ENCODE data around the gene EDC3. TPM values are rescaled to one million over a fixed set of nuclear protein-coding genes. Genes with fewer than 3 reads are reported as not detected.

Gene EDC3
- polyA plus RNA-seq, 1 experiment = 44.2 TPM

- ChIA-PET CTCF (interaction anchor here (0.7 kb wide), 1 partner anchor 26 kb away, joined by 3 read pairs; no protein-coding TSS in a partner anchor), POLR2A (no interaction called here)
- H3K27me3 ChIP-seq (ENCODE audit: control insufficient read depth, insufficient read depth, low read length) = peaks cover 5% of the 10 kb centered on the region
- H3K4me3 ChIP-seq (ENCODE audit: low read depth, low read length) = no peak overlapping the region
- H3K36me3 ChIP-seq (ENCODE audit: control insufficient read depth, insufficient read depth, low read length) = no peaks in the 10 kb centered on the region
- no peak for TF ChIP-seq CTCF (IDR thresholded peaks at IDR 0.05; ENCODE audit: insufficient read depth, low read depth, low read length)
- no peak for DNase-seq (ENCODE audit: low read depth)
Observed at GRCh38 chr15:74605795-74606150, 90.1 kb downstream of the EDC3 start.

GRCh38 chr15:74604983-74605794, 90.6 kb downstream of the EDC3 start:
- Histone ChIP-seq H3K27me3 (ENCODE audit: control insufficient read depth, insufficient read depth, low read length) (peaks cover 5% of the 10 kb centered on the region), H3K4me3 (ENCODE audit: low read depth, low read length) (no peak overlapping the region), H3K36me3 (ENCODE audit: control insufficient read depth, insufficient read depth, low read length) (no peaks in the 10 kb centered on the region)
- TF ChIP-seq CTCF (IDR thresholded peaks at IDR 0.05; ENCODE audit: insufficient read depth, low read depth, low read length) = no peak
- no peak for DNase-seq (ENCODE audit: low read depth)
- POLR2A ChIA-PET = no interaction called here
- CTCF ChIA-PET = interaction anchor here (0.7 kb wide), 1 partner anchor 26 kb away, joined by 3 read pairs; no protein-coding TSS in a partner anchor

GRCh38 chr15:74603789-74604705, 91.8 kb downstream of the EDC3 start:
- no peak for DNase-seq (ENCODE audit: low read depth)
- Histone ChIP-seq H3K36me3 (ENCODE audit: control insufficient read depth, insufficient read depth, low read length) (no peaks in the 10 kb centered on the region), H3K4me3 (ENCODE audit: low read depth, low read length) (no peak overlapping the region), H3K27me3 (ENCODE audit: control insufficient read depth, insufficient read depth, low read length) (peaks cover 4% of the 10 kb centered on the region)
- CTCF ChIA-PET = interaction anchor here (0.7 kb wide), 1 partner anchor 195 kb away, joined by 3 read pairs; no protein-coding TSS in a partner anchor
- no peak for TF ChIP-seq CTCF (IDR thresholded peaks at IDR 0.05; ENCODE audit: insufficient read depth, low read depth, low read length)
- POLR2A ChIA-PET = no interaction called here

DNA sequence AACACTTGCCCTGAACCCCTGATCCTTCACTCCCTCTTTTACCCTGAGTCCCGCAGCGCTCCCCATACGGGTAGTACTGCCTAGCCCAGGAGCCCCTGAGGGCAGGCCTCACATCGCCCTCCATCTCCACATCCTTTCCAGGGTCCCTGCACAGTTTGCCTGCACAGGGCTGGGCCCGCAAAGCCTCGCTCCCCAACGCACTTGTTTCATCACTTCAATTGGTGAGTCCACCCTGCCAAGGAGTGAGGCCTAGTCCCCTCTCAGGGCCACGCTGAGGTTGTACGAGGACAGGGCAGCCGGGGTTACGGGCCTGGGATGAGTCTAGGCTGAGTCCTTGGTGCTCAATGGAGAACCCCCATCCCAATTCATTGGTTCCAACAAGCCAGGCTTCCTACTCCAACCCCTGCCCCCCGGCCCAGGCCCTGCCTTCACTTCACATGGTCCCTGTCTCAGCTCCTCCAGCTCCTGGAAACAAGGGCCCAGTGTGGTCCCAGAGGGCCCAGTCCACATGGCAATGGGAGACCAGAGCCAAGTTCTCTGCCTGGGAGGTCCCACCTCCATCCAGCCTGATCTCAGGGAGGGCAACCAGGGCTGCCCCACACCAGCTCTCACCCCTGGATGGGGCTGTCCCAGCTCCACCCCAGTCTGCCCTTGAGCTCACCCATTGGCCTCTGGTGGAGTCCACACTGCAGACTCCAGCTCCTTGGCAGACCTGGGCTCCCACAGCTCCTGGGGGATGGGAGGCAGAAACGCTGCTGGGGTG, 92.6 kb downstream of the EDC3 start:
- no peak for TF ChIP-seq CTCF (IDR thresholded peaks at IDR 0.05; ENCODE audit: insufficient read depth, low read depth, low read length)
- ChIA-PET POLR2A (no interaction called here), CTCF (interaction anchor here (0.7 kb wide), 1 partner anchor 196 kb away, joined by 3 read pairs; no protein-coding TSS in a partner anchor)
- no peak for DNase-seq (ENCODE audit: low read depth)
- peaks cover under 1% of the 10 kb centered on the region for H3K27me3 ChIP-seq (ENCODE audit: control insufficient read depth, insufficient read depth, low read length)
- no peaks in the 10 kb centered on the region for H3K36me3 ChIP-seq (ENCODE audit: control insufficient read depth, insufficient read depth, low read length)
- no peak overlapping the region for H3K4me3 ChIP-seq (ENCODE audit: low read depth, low read length)

Measured in BJ (cell line).